Omental fat pad (tissue), 4 donors: ENCODE results near the gene CDIPT. TPM values are rescaled to one million over a fixed set of nuclear protein-coding genes. Genes with fewer than 3 reads are reported as not detected.

Experiments
- ATAC-seq: fragments of 150-250 bp; one replicate; pipeline ENCODE4 v1.9.1; 2016; ENCODE audit warnings: mild to moderate bottlenecking, moderate library complexity; ENCODE audit not compliant: low FRiP score
- DNase-seq: peaks from one replicate; pipeline ENCODE4 v3.0.0-alpha.2; 2019; ENCODE audit warnings: low spot score
- total RNA-seq, 4 donors: library from RNA; depleted of rRNA; stranded (reverse); fragments of >200 nt; gene quantifications; one replicate each; pipeline ENCODE4 v1.1.0, GENCODE V29; 2016
- TF ChIP-seq, protein P1 (sequence below), 3 donors: fragments of 450-650 bp; IDR thresholded peaks; one replicate each; pipeline ENCODE4 v1.5.1; 2016 to 2017; ENCODE audit warnings: antibody characterized with exemption in 3 of 3, mild to moderate bottlenecking in 3 of 3, moderate library complexity in 2 of 3

CDIPT gene
- total RNA-seq, 4 donors from 2014 or later: 101 to 156 (median 104) TPM

DNA sequence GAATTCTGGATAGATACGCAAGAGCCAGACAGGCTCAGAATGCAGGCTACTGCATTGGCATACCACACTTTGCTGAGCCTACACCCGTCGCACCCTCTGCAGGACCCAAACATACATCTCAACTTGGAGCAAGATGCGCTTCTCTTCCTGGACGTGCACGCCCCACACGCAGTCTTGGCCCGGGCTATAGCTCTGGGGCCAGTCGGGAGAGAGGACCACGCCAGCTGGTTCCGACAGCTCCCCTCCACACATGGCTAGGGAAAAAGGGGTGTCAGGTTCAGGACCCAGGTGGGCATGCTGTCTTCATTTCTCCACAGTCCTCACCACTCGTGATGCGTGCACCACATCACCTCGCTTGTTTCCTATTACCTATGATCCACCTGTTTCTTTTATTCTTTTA is 15.1 kb upstream of the CDIPT start:
- DNase-seq: no peak
- no peak for ATAC-seq
- TF ChIP-seq, protein P1, sequence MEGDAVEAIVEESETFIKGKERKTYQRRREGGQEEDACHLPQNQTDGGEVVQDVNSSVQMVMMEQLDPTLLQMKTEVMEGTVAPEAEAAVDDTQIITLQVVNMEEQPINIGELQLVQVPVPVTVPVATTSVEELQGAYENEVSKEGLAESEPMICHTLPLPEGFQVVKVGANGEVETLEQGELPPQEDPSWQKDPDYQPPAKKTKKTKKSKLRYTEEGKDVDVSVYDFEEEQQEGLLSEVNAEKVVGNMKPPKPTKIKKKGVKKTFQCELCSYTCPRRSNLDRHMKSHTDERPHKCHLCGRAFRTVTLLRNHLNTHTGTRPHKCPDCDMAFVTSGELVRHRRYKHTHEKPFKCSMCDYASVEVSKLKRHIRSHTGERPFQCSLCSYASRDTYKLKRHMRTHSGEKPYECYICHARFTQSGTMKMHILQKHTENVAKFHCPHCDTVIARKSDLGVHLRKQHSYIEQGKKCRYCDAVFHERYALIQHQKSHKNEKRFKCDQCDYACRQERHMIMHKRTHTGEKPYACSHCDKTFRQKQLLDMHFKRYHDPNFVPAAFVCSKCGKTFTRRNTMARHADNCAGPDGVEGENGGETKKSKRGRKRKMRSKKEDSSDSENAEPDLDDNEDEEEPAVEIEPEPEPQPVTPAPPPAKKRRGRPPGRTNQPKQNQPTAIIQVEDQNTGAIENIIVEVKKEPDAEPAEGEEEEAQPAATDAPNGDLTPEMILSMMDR (IDR thresholded peaks at IDR 0.05): no peak

DNA sequence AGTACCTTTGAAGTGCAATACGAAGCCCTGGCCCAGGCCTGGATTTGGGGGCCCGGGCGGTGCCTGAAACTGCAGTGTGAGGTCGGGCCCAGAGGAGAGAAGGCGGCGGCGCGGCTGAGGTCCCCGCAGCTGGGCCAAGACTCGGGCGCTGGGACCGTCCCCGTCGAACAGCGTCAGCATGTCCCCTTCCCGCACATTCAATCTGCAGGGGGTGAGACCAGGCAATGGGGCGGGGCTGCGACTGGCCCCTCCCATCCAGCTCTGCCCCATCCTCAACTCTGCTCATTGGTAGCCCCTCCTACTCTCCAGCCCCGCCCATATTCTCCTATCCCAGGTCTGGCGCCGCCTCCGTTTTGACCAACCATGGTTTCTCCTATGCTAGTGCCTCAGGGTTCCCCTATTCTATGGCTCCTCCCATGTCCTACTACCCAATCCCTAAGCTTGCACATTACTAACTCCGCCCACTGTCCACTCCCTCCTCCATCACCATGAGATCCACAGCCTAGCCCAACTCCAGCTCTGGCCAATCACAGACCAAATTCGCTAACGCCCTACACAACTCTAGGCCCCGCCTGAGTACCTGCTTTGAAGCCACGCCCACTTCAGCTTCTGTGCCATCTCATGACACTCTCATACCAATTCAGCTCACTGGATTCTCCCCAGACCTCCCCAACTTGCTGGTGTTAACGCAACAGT is 14.4 kb upstream of the CDIPT start:
- no peak for DNase-seq
- TF ChIP-seq, protein P1 (IDR thresholded peaks at IDR 0.05): no peak
- peak; percentile 29 for ATAC-seq

DNA sequence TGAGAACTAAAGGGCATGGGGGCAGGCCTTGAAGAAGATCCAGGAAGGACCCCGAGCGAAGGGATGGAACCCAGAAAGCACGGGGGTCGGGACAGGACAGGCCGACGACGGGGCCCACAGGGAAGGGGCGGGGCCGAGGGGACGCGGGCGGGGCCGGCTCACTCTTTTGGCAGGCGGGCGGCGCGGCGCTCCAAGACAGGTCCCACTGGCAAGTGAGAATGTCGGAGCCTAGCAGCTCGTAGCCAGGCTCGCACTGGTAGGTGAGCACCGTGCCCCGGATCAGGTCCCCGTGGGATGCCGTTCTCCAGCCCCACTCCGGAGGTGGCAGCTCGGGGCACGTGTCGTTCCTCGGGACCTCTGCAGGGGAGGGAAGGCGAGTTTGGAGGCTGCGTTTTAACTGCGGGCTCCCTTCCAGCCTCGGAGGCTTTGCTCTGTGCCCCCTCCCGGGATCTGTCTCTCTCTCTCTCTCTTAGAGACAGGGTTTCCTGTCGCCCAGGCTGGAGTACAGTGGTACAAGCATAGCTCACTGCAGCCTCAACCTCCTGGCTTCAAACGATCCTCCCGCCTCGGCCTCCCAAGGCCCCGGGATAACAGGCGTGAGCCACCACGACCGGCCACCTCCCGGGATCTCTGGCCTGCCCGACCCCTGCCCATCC is 13.7 kb upstream of the CDIPT start:
- ATAC-seq (no peak), DNase-seq (no peak)
- TF ChIP-seq, protein P1 (IDR thresholded peaks at IDR 0.05): no peak

DNA sequence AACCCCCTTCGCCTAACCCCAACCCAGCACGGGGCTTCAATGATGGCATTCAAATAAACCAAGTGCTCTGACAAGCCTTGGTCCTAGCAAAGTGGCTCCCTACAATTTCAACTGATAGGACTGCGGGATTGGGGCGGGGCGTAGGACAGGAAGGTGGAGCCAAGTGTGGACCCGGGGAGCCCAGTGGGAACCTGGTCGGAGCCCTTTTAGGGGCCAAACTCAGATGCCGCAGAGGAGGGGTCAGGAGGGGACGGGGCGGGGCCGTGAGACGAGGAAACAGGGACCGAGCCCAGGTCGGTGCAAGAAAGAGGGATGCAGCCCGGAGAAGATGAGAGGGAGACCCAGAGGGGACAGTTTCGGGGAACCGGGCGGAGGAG is 13.2 kb upstream of the CDIPT start:
- TF ChIP-seq, protein P1 (IDR thresholded peaks at IDR 0.05): no peak
- no peak for DNase-seq
- ATAC-seq: no peak

DNA sequence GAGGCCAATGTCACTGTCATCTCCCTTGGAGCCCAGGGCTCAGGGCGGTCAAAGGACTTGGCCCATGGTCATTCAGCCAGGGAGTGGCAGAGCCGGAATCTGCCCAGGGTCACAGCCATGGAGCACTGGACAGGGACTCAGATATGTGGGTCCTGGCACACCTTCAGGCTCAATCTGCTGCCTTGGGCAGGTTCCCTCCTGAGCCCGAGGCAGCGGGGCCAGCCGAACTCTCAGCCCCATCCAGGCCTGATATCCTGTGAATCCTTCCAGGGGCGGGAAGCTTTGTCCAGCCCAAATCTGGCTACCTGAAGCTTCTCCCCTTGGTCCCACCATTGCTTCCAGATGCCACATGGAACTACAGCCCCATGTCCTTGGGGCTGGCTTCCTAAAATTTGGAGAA is 12.2 kb upstream of the CDIPT start:
- TF ChIP-seq, protein P1 (IDR thresholded peaks at IDR 0.05): no peak
- no peak for ATAC-seq
- DNase-seq: no peak

DNA sequence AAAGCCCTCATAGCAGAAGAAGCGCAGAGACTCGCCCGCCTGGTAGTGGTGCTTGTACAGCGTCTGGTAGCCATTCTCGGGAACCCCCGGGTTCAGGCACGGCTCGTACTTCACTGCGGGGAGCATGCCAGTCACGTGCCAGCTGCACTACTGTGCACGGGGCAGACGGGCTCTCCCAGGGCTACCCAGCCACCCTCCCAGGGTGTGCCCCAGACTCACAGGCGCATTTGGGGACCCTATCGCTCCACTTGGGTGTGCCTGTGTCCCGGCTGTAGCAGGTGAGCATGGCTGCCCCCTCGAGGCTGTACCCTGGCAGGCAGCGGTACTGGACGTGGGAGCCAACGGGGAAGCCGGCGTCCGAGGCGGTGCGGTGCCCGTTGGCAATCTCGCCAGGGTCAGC is 10.3 kb upstream of the CDIPT start:
- TF ChIP-seq, protein P1 (IDR thresholded peaks at IDR 0.05): no peak
- DNase-seq (no peak), ATAC-seq (no peak)
